Activated CD8-positive, alpha-beta memory T cell treated with anti-CD3 and anti-CD28 coated beads, Interleukin-2, amount 10 ng/mL, durations not matched to agents 7 days and 5 days (primary cell): Measurements from ENCODE around the gene SYDE2. TPM values are rescaled to one million over a fixed set of nuclear protein-coding genes. Genes with fewer than 3 reads are reported as not detected.
A peak's percentile ranks its signal among the peaks of the same experiment; 100 is the strongest.

Source experiments
- ATAC-seq: fragments of 150-1000 bp; cut with Tn5 transposase; one replicate; pipeline ENCODE4 v1.10.0; 2021; ENCODE audit warnings: moderate library complexity
- CTCF ChIA-PET: fragments of 350-600 bp; sonication (Branson Sonifier 250); formaldehyde crosslinking; loops from one replicate; lab custom pipeline; 2021; ENCODE audit warnings: antibody characterized with exemption; lab: Charles Lee
- DNase-seq: peaks from one replicate; pipeline ENCODE4 v3.0.0-alpha.2; 2020
- H3K27ac Mint-ChIP-seq: one replicate; pipeline ENCODE4 v1.8.0; 2021; ENCODE audit warnings: mild to moderate bottlenecking, mixed read lengths
- H3K27me3 Mint-ChIP-seq: one replicate; pipeline ENCODE4 v1.8.0; 2021; ENCODE audit warnings: mixed read lengths
- H3K36me3 Mint-ChIP-seq: one replicate; pipeline ENCODE4 v1.8.0; 2021; ENCODE audit warnings: mild to moderate bottlenecking, mixed read lengths
- H3K4me1 Mint-ChIP-seq: one replicate; pipeline ENCODE4 v1.8.0; 2021; ENCODE audit warnings: mixed read lengths
- H3K4me3 Mint-ChIP-seq: one replicate; pipeline ENCODE4 v1.8.0; 2021; ENCODE audit warnings: mild to moderate bottlenecking, moderate library complexity, mixed read lengths
- H3K9me3 Mint-ChIP-seq: one replicate; pipeline ENCODE4 v1.8.0; 2022; ENCODE audit warnings: low read depth, mixed read lengths
- total RNA-seq, 2 experiments: library from RNA; stranded (reverse); gene quantifications; one replicate each; pipeline ENCODE4 v1.2.3, GENCODE V29; 2021

Gene SYDE2
- total RNA-seq, 2 experiments from 2014 or later: 1.4 to 2.2 TPM

DNA sequence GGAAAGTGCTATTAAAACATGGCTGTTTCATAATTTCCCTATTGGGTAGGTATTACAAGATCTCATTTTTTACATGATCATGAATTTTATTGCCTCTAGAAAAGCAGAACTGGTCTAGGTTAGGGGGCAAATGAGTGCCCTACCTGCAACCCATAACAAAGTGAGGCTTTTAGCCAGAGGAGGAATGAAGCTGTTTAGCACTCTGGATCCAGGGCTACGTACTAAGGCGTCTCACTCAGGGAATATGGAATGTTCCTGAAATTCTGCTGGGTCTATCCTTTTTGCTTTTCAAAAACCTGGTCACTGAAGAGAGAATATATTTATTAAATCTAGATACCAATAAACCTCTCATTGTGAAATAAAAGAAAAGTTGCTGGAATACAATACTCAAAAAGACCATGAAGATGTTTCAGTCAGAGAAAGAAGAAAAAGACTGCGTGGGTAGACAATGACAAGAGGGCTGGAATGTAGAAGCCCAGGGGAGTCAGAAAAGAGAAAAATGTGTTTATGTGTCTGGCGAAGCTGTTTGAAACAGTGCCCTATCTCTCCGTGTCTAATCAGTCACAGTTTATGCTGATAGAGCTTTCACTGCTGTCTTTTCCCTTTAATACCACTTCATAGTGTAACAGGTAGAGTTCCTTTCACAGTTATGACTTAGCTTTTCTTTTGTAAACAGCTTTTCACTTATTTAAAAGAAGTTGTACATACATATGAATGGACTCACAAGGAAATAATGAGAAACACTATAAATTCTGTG lies 25.0 kb upstream of the SYDE2 start:
- Mint-ChIP-seq H3K9me3 (no peaks in the 10 kb centered on the region), H3K27me3 (peaks cover 9% of the 10 kb centered on the region), H3K27ac (no peak overlapping the region), H3K4me1 (no peaks in the 10 kb centered on the region), H3K36me3 (no peaks in the 10 kb centered on the region), H3K4me3 (no peak overlapping the region)
- CTCF ChIA-PET: interaction anchor here (1.2 to 2.3 kb wide), 2 partner anchors 29 to 33 kb away, joined by 3 to 6 read pairs; partner anchors contain the start of gene C1orf52
- ATAC-seq: no peak
- no peak for DNase-seq

- Mint-ChIP-seq H3K27ac (no peak overlapping the region), H3K9me3 (no peaks in the 10 kb centered on the region), H3K4me1 (no peaks in the 10 kb centered on the region), H3K4me3 (no peak overlapping the region), H3K36me3 (no peaks in the 10 kb centered on the region), H3K27me3 (peaks cover 9% of the 10 kb centered on the region)
- ATAC-seq (no peak), DNase-seq (no peak)
- CTCF ChIA-PET: interaction anchor here (0.6 to 2.3 kb wide), 4 partner anchors 22 to 280 kb away, joined by 3 to 6 read pairs (median 3); partner anchors contain the start of gene C1orf52
Observed at GRCh38 chr1:85224734-85225623, 24.2 kb upstream of the SYDE2 start.

DNA sequence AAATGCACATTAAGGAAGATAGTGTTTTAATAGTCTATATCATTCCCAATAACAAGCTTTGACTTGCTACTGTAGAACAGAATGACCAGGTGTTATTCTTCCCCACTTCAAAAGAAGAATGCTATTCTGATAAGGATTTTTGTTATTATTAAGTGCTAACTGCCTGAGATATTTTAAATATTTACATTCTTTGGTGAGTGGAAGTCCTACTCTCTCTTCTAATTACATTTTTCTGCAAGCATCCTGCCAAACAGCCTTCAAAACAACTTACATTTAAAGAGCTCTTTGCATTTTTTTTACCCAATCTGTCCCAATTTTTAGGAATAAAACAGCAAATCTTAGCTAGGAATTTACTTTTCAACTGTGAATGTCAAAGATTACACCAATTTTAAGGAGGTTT lies 23.5 kb upstream of the SYDE2 start:
- H3K27me3 Mint-ChIP-seq: peaks cover 9% of the 10 kb centered on the region
- H3K36me3 Mint-ChIP-seq: no peaks in the 10 kb centered on the region
- no peak for DNase-seq
- H3K27ac Mint-ChIP-seq: no peak overlapping the region
- no peaks in the 10 kb centered on the region for H3K4me1 Mint-ChIP-seq
- CTCF ChIA-PET: interaction anchor here (0.6 to 2.3 kb wide), 4 partner anchors 23 to 279 kb away, joined by 3 to 6 read pairs (median 3); partner anchors contain the start of gene C1orf52
- H3K9me3 Mint-ChIP-seq: no peaks in the 10 kb centered on the region
- H3K4me3 Mint-ChIP-seq: no peak overlapping the region
- no peak for ATAC-seq

DNA sequence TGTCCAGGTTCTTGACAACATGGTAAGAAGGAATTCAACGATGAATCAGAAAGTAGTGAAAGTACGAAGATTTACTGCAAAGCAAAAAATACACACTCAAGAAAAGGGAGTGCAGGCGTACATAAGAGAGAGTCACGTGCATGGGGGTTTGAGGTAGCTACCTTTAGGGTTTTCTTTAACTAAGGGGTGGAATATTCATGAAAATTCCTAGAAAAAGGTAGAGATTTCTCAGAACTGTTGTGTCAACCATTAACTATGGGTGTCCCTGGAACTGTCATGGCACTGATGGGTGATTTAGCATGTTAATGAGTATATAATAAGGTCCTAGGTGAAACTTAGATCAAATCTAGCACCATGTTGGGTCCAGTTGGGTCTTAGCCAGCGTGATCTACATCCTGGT lies 22.5 kb upstream of the SYDE2 start:
- no peak for DNase-seq
- Mint-ChIP-seq H3K27ac (no peak overlapping the region), H3K9me3 (no peaks in the 10 kb centered on the region), H3K4me1 (no peaks in the 10 kb centered on the region), H3K4me3 (no peak overlapping the region), H3K27me3 (peaks cover 15% of the 10 kb centered on the region), H3K36me3 (no peaks in the 10 kb centered on the region)
- no peak for ATAC-seq
- CTCF ChIA-PET: interaction anchor here (2.3 kb wide), 1 partner anchor 36 kb away, joined by 6 read pairs; the partner anchor contains the start of gene C1orf52

DNA sequence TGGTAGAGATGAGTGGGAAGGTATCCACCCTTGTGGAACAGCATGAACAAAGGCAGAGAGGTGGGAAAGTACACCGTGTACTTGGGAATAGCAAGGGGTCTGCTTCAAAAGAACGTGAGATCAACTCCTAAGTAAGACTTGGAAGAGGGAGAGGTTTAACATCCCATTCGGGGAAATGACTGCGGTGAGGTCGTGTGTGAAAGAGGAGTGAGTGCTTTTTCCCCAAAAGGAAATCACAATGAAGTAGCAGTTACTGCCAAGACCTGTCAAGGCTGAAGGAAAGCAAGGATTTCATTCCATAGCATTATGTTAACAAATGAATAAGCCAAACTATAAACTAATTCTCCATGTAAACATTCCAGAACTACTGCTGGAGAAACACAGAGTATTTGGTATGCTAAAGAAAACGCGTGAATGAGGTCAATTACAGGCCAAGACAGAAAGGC lies 20.0 kb upstream of the SYDE2 start:
- CTCF ChIA-PET: no interaction called here
- Mint-ChIP-seq H3K9me3 (no peaks in the 10 kb centered on the region), H3K27ac (no peak overlapping the region), H3K4me1 (no peaks in the 10 kb centered on the region), H3K36me3 (no peaks in the 10 kb centered on the region), H3K4me3 (no peak overlapping the region), H3K27me3 (peaks cover 22% of the 10 kb centered on the region)
- no peak for DNase-seq
- ATAC-seq: no peak

GRCh38 chr1:85219853-85220610 lies 19.2 kb upstream of the SYDE2 start:
- no peak overlapping the region for H3K4me3 Mint-ChIP-seq
- H3K27ac Mint-ChIP-seq: no peak overlapping the region
- CTCF ChIA-PET: no interaction called here
- H3K4me1 Mint-ChIP-seq: no peaks in the 10 kb centered on the region
- DNase-seq (no peak), ATAC-seq (no peak)
- H3K27me3 Mint-ChIP-seq: peaks cover 26% of the 10 kb centered on the region
- no peaks in the 10 kb centered on the region for H3K36me3 Mint-ChIP-seq
- H3K9me3 Mint-ChIP-seq: no peaks in the 10 kb centered on the region

- ATAC-seq: no peak
- CTCF ChIA-PET: interaction anchor here (1.2 kb wide), 2 partner anchors 19 to 23 kb away, joined by 3 read pairs; no protein-coding TSS in a partner anchor
- DNase-seq: no peak
- no peaks in the 10 kb centered on the region for H3K9me3 Mint-ChIP-seq
- no peaks in the 10 kb centered on the region for H3K36me3 Mint-ChIP-seq
- peaks cover 39% of the 10 kb centered on the region for H3K27me3 Mint-ChIP-seq
- H3K4me1 Mint-ChIP-seq: no peaks in the 10 kb centered on the region
- no peak overlapping the region for H3K27ac Mint-ChIP-seq
- no peak overlapping the region for H3K4me3 Mint-ChIP-seq
Observed at GRCh38 chr1:85216697-85217096, 15.9 kb upstream of the SYDE2 start.

DNA sequence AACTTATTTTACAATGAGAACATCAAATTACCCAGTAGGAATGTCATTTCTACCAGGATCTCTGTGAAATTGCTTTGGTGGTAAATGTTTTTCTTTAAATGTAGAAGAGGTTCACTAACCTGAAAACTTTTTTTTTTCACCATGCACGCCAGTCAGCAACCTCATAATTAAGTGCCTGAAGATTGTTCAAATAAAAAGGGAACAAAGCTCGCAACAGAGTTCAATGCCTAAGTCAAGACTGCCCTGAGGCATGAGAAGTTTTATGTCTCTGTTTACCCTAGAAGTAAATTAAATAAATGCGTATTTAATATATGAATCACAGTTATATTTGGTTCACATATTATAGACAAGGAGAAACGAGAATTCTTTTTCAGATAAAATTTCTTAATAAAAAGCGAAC lies 13.8 kb upstream of the SYDE2 start:
- Mint-ChIP-seq H3K4me1 (no peaks in the 10 kb centered on the region), H3K27me3 (peaks cover 46% of the 10 kb centered on the region), H3K4me3 (no peak overlapping the region), H3K36me3 (no peaks in the 10 kb centered on the region), H3K27ac (no peak overlapping the region), H3K9me3 (no peaks in the 10 kb centered on the region)
- DNase-seq (no peak), ATAC-seq (no peak)
- CTCF ChIA-PET: interaction anchor here (0.5 to 2.1 kb wide), 2 partner anchors 15 to 44 kb away, joined by 3 to 5 read pairs; partner anchors contain the start of gene C1orf52

GRCh38 chr1:85208488-85208887 lies 7.7 kb upstream of the SYDE2 start:
- H3K4me3 Mint-ChIP-seq: no peak overlapping the region
- no peaks in the 10 kb centered on the region for H3K36me3 Mint-ChIP-seq
- CTCF ChIA-PET: no interaction called here
- ATAC-seq: no peak
- no peak for DNase-seq
- H3K27me3 Mint-ChIP-seq: peaks cover 46% of the 10 kb centered on the region
- no peaks in the 10 kb centered on the region for H3K4me1 Mint-ChIP-seq
- no peaks in the 10 kb centered on the region for H3K9me3 Mint-ChIP-seq
- H3K27ac Mint-ChIP-seq: no peak overlapping the region

GRCh38 chr1:85203573-85204171 lies 2.9 kb upstream of the SYDE2 start:
- no peak overlapping the region for H3K27ac Mint-ChIP-seq
- H3K27me3 Mint-ChIP-seq: peaks cover 51% of the 10 kb centered on the region
- DNase-seq (no peak), ATAC-seq (no peak)
- H3K4me1 Mint-ChIP-seq: peaks cover 18% of the 10 kb centered on the region
- H3K9me3 Mint-ChIP-seq: no peaks in the 10 kb centered on the region
- CTCF ChIA-PET: interaction anchor here (1.7 kb wide), 1 partner anchor 259 kb away, joined by 5 read pairs; no protein-coding TSS in a partner anchor
- H3K4me3 Mint-ChIP-seq: no peak overlapping the region
- H3K36me3 Mint-ChIP-seq: no peaks in the 10 kb centered on the region

DNA sequence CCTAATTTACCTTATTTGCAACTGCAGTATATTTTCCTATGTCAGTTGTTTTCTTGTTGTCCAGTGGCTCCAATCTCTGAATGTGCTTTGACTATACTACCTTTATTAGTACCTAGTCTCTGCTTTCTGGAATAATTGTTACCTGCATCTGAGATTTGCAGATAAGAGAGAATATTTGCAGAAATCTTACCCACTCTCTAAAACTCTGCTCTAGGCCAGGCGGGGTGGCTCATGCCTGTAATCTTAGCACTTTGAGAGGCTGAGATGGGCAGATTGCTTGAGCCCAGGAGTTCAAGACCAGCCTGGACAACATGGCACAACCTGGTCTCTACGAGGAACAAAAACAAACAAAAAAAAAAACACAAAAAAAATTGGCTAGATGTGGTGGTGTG lies 2.0 kb upstream of the SYDE2 start:
- ATAC-seq (no peak), DNase-seq (no peak)
- CTCF ChIA-PET: interaction anchor here (1.2 to 1.7 kb wide), 2 partner anchors 52 to 258 kb away, joined by 5 read pairs; no protein-coding TSS in a partner anchor
- Mint-ChIP-seq H3K27me3 (peaks cover 43% of the 10 kb centered on the region), H3K36me3 (no peaks in the 10 kb centered on the region), H3K27ac (no peak overlapping the region), H3K4me3 (no peak overlapping the region), H3K4me1 (peaks cover 25% of the 10 kb centered on the region), H3K9me3 (no peaks in the 10 kb centered on the region)

DNA sequence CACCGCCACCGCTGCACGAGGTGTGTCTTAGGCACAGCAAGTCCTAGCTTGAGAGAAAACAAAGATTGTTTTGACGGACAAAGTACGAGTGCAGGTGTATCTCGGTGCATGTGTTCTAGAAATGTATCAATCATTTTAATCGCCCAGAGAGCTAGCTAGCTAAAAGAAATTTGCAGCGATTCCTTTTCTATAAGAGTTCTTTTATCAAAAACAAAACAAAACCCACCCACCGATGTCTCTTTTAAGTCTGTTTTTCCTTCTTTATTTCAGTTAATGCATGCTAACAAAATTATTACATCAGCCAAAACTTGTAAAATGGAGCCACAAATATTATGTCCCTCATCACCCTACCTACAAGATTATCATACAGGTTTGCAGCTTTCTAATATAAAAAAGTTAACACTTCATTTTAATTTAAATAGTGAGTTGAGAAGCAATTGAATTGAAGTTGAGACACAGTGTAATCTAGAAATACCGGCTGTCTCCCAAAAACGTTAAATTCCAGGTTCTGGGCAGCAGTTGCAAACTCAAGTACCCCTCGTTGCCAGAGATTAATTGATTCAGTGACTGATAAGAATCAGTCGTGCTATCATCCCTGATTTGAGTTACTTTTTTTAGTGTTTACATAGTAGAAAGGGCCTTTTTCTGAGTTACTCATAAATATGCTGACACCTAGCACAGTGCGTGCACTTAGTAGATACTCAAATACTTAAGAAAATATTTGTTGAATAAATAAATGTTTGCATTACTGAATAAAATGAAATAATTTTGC lies 1.5 kb upstream of the SYDE2 start:
- no peaks in the 10 kb centered on the region for H3K9me3 Mint-ChIP-seq
- peak overlapping the region; percentile 88 for H3K4me3 Mint-ChIP-seq
- CTCF ChIA-PET: interaction anchor here (1.1 to 1.7 kb wide), 5 partner anchors 22 to 257 kb away, joined by 3 to 5 read pairs (median 4); no protein-coding TSS in a partner anchor
- ATAC-seq: no peak
- peaks cover 26% of the 10 kb centered on the region for H3K4me1 Mint-ChIP-seq
- H3K27me3 Mint-ChIP-seq: peaks cover 38% of the 10 kb centered on the region
- no peaks in the 10 kb centered on the region for H3K36me3 Mint-ChIP-seq
- peak overlapping the region; percentile 68 for H3K27ac Mint-ChIP-seq
- no peak for DNase-seq
